HFF-Myc (cell line): Measurements from ENCODE around the gene LRRC45.

Experiments used
- DNase-seq: peaks from one replicate; pipeline ENCODE4 v3.0.0-alpha.2; 2011; ENCODE audit warnings: low read depth; ENCODE audit errors: extremely low read depth
- H3K4me3 ChIP-seq: replicated peaks from 2 replicates; pipeline ENCODE4 v1.5.1; 2011; ENCODE audit warnings: low read depth, mild to moderate bottlenecking, control low read depth, low read length
- TF ChIP-seq, protein P1 (sequence below): IDR thresholded peaks from 2 replicates; pipeline ENCODE4 v1.5.1; 2012; ENCODE audit warnings: mild to moderate bottlenecking, low read depth, low read length, control low read depth; ENCODE audit errors: missing control alignments

Gene LRRC45

GRCh38 chr17:82004517-82005455, 18.3 kb upstream of the LRRC45 start:
- TF ChIP-seq, protein P1, sequence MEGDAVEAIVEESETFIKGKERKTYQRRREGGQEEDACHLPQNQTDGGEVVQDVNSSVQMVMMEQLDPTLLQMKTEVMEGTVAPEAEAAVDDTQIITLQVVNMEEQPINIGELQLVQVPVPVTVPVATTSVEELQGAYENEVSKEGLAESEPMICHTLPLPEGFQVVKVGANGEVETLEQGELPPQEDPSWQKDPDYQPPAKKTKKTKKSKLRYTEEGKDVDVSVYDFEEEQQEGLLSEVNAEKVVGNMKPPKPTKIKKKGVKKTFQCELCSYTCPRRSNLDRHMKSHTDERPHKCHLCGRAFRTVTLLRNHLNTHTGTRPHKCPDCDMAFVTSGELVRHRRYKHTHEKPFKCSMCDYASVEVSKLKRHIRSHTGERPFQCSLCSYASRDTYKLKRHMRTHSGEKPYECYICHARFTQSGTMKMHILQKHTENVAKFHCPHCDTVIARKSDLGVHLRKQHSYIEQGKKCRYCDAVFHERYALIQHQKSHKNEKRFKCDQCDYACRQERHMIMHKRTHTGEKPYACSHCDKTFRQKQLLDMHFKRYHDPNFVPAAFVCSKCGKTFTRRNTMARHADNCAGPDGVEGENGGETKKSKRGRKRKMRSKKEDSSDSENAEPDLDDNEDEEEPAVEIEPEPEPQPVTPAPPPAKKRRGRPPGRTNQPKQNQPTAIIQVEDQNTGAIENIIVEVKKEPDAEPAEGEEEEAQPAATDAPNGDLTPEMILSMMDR: no peak
- H3K4me3 ChIP-seq: no peak overlapping the region
- DNase-seq: no peak

DNA sequence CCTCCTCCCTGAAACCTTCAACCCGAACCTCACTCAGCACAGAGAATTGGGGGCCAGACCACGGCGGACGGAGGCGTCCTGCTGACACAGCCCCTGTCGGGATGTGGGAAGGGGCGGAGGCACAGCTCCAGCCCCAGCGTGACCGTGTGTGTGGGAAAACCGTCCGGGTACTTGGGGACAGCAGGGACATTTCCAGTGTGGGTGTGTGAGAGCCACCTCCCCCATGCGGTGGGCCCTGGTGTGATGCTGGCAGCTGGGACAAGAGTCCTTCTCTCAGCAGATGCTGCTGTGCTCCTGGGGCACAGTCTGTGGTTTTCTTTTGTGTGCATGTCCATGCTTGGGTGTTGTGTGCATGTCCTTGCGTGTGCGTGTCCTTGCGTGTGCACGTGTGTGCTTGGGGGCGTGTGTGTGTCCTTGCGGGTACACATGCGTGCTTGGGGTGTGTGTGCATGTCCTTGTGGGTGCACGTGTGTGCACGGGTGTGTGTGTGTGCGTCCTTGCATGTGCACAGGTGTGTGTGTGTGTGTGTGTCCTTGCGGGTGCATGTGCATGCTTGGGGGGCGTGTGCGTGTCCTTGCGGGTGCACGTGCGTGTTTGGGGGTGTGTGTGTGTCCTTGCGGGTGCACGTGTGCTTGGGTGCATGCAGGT, 17.3 kb upstream of the LRRC45 start:
- DNase-seq: no peak
- H3K4me3 ChIP-seq: no peak overlapping the region
- TF ChIP-seq, protein P1: no peak

DNA sequence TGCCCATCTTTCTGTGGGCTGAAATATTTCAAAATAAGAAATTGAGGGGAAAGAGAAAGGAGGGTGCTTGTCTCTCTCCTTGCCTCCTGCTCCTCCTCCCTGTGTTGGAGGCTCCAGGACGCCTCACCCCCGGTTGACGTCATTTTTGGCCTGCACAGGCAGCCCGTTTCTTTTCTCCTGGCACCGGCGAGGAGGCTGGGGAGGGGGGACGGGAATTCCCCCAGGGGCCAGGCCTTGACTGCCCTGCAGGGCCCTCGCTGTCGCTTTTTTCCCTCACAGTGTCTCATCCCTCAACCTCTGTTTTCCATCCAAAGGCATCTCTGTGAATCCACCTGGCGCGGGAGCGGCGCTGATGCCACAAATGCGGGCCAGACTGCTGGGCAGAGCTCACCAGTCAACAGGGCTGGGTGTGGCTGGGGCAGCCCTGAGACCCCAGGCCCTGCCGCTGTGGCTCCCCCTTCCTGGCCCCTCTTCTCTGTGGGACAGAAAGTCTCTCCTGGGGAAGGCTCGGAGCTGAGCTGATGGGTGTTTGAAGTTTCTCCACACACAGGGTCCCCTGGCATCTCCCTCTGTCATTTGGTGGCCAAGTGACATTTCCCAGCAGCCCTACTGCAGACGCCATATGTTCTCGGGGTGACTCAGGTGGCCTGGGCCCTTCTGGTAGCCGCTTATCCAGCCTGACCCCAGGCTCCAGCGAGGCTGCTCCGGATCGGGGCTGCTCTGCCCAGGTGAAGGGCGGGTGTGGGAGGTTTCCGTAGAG, 16.5 kb upstream of the LRRC45 start:
- H3K4me3 ChIP-seq: no peak overlapping the region
- TF ChIP-seq, protein P1: no peak
- no peak for DNase-seq

DNA sequence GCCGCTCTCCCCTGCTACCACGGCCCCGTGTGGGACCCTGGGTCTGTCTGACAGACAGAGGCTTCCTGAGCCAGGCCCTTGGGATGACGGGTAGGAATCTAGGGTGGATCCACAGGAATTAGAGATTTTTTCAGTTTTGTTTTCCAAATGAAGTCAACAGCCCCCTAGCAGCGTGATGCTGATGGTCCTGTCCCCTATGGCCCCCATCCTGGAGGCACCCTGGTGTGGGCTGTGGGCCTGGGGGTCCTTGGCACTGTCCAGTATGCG, 15.9 kb upstream of the LRRC45 start:
- H3K4me3 ChIP-seq: no peak overlapping the region
- DNase-seq: no peak
- TF ChIP-seq, protein P1: no peak

DNA sequence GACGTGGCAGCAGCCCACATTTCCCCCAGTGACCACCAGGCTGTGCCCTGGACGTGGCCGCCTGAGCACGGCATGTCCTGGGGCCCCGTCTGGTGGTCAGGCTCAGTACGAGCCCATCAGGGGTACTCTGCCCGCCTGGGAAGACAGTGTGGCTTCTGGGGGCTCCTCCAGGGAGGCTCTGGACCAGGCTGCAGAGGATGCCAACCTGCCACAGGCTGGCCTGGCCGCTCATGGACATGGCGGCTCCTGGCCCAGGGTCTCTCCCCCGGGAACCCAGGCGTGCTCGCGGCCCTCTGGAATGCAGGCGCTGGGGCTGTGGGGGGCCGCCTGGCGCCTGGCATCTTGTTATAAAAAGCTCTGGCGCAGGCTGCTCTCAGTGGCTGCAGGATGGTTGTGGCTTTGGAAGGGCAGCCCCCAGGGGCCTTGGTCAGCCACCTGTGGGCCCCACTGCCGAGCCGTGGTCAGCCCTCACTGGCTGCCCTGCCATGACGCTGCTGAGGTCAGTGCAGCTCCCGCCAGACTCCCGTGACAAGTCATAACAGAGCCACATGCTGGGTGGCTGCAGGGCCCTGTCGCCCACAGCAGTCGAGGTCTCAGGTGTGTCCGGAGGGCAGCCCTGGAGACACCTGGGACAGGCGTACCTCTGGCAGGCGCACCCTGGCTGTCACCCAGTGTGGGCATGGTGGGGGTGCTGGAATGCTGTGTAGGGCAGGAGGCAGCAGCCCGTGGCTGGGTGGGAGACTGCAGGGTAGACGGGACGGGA, 15.4 kb upstream of the LRRC45 start:
- H3K4me3 ChIP-seq: no peak overlapping the region
- DNase-seq: no peak
- TF ChIP-seq, protein P1: no peak

- no peak overlapping the region for H3K4me3 ChIP-seq
- DNase-seq: no peak
- TF ChIP-seq, protein P1: no peak
Observed at GRCh38 chr17:82008258-82008940, 14.7 kb upstream of the LRRC45 start.
